Keratinocyte (primary cell): Measurements from ENCODE around the gene MLNR. TPM values are rescaled to one million over a fixed set of nuclear protein-coding genes. Genes with fewer than 3 reads are reported as not detected.

ENCODE experiments used
- DNase-seq: peaks from one replicate; pipeline ENCODE4 v3.0.0-alpha.2; 2011; ENCODE audit warnings: low read depth, missing footprints, low spot score
- FAIRE-seq: peaks from 2 replicates; lab custom pipeline; 2011; peaks lifted over from hg19 to GRCh38; lab: Jason Lieb, UNC
- H2AFZ ChIP-seq: 2 replicates; pipeline ENCODE4 v1.6.0; 2012; ENCODE audit warnings: low read length, control low read depth, inconsistent platforms; ENCODE audit not compliant: control insufficient read depth
- H3K27ac ChIP-seq: 2 replicates; pipeline ENCODE4 v1.5.1; 2011; ENCODE audit warnings: low read length; ENCODE audit not compliant: control insufficient read depth, insufficient read depth
- H3K27me3 ChIP-seq: 3 replicates; pipeline ENCODE4 v1.6.0; 2011; ENCODE audit warnings: low read length; ENCODE audit not compliant: control insufficient read depth, insufficient read depth; ENCODE audit errors: extremely low read depth
- H3K36me3 ChIP-seq, 2 experiments: 2 replicates in 1 of 2; 3 replicates in 1 of 2; pipeline ENCODE4 v1.5.1; 2011; ENCODE audit warnings: low read length in 2 of 2, mild to moderate bottlenecking in 1 of 2; ENCODE audit not compliant: control insufficient read depth in 2 of 2, insufficient read depth in 2 of 2; ENCODE audit errors: extremely low read depth in 1 of 2
- H3K4me1 ChIP-seq: 3 replicates; pipeline ENCODE4 v1.5.1; 2011; ENCODE audit warnings: low read length; ENCODE audit not compliant: control insufficient read depth, insufficient read depth; ENCODE audit errors: extremely low read depth
- H3K4me2 ChIP-seq: 3 replicates; pipeline ENCODE4 v1.6.0; 2011; ENCODE audit warnings: low read depth, low read length; ENCODE audit not compliant: control insufficient read depth, insufficient read depth; ENCODE audit errors: extremely low read depth
- H3K4me3 ChIP-seq, 3 experiments: fragments of 200-600 bp in 1 of 3; sonication (generic) in 1 of 3; 2 replicates in 2 of 3; 3 replicates in 1 of 3; pipeline ENCODE4 v1.5.1; 2011 to 2016; ENCODE audit warnings: low read length in 3 of 3, mild to moderate bottlenecking in 3 of 3, control low read depth in 2 of 3, inconsistent platforms in 1 of 3, low read depth in 1 of 3, mixed read lengths in 1 of 3, mixed run types in 1 of 3, moderate library complexity in 1 of 3; ENCODE audit not compliant: control insufficient read depth in 2 of 3, insufficient read depth in 2 of 3; ENCODE audit errors: extremely low read depth in 1 of 3
- H3K79me2 ChIP-seq: 2 replicates; pipeline ENCODE4 v1.6.0; 2012; ENCODE audit warnings: low read length; ENCODE audit not compliant: control insufficient read depth, insufficient read depth
- H3K9ac ChIP-seq: 3 replicates; pipeline ENCODE4 v1.6.0; 2011; ENCODE audit warnings: low read length; ENCODE audit not compliant: control insufficient read depth, insufficient read depth; ENCODE audit errors: extremely low read depth
- H3K9me1 ChIP-seq: 3 replicates; pipeline ENCODE4 v1.6.0; 2011; ENCODE audit warnings: low read length; ENCODE audit not compliant: control insufficient read depth, insufficient read depth; ENCODE audit errors: extremely low read depth
- H3K9me3 ChIP-seq: 2 replicates; pipeline ENCODE4 v1.5.1; 2012; ENCODE audit warnings: low read depth, low read length; ENCODE audit not compliant: control insufficient read depth
- H4K20me1 ChIP-seq: 3 replicates; pipeline ENCODE4 v1.6.0; 2011; ENCODE audit warnings: low read length; ENCODE audit not compliant: control insufficient read depth, insufficient read depth; ENCODE audit errors: extremely low read depth
- CTCF ChIP-seq, 3 experiments: IDR thresholded peaks in 1 of 3; conservative IDR thresholded peaks in 1 of 3; optimal IDR thresholded peaks in 1 of 3; 2 replicates in 2 of 3; 3 replicates in 1 of 3; pipeline versions ENCODE3 to v1.5.1; 2011; ENCODE audit warnings: low read length in 3 of 3, mild to moderate bottlenecking in 3 of 3, moderate library complexity in 2 of 3, control low read depth in 1 of 3, inconsistent platforms in 1 of 3; ENCODE audit not compliant: insufficient read depth in 2 of 3; ENCODE audit errors: extremely low read depth in 1 of 3
- EZH2 ChIP-seq: IDR thresholded peaks from one replicate; pipeline ENCODE4 v1.6.1; 2012; ENCODE audit warnings: inconsistent platforms, mild to moderate bottlenecking, low read length, moderate library complexity
- dilution Hi-C: fragments of 300-500 bp; cut with MboI; formaldehyde crosslinking; loops from one replicate; pipeline ENCODE4 v1.7.0; 2020; ENCODE audit warnings: low sequenced_read_pairs; ENCODE audit not compliant: extremely low pct_ligation_motif_present
- polyA plus RNA-seq, 5 experiments: library from polyadenylated mRNA; depleted of rRNA in 3 of 5; stranded (reverse) in 3 of 5; stranded (forward) in 1 of 5; unstranded in 1 of 5; fragments of >200 nt; gene quantifications; 1 replicate in 1 of 5; 2 replicates in 3 of 5; 3 replicates in 1 of 5; pipeline versions ENCODE4 v1.2.1 to v1.2.3, GENCODE V29; 2011 to 2012; ENCODE audit warnings: missing spikeins in 2 of 5, low read depth in 1 of 5, low replicate concordance in 1 of 5

Gene MLNR
- polyA plus RNA-seq, 1 donor (not counting 4 experiments of a cell fraction or from before 2014, with no cell fraction given) = not detected

- Histone ChIP-seq H3K9me1 (no peaks in the 10 kb centered on the region), H3K4me2 (no peak overlapping the region), H4K20me1 (no peaks in the 10 kb centered on the region), H3K36me3 (peaks cover 0 to 1% of the 10 kb centered on the region in 2 experiments), H3K27me3 (peaks cover 15% of the 10 kb centered on the region), H3K4me3 (no peak overlapping the region), H3K27ac (no peak overlapping the region), H3K9ac (no peak overlapping the region), H2AFZ (no peak overlapping the region), H3K4me1 (no peaks in the 10 kb centered on the region), H3K9me3 (no peaks in the 10 kb centered on the region), H3K79me2 (no peaks in the 10 kb centered on the region)
- dilution Hi-C loops = no loop called here
- TF ChIP-seq EZH2 = no peak
- no peak for TF ChIP-seq CTCF (optimal IDR thresholded peaks at IDR 0.05 in 1 of 3, IDR thresholded peaks at IDR 0.05 in 1 of 3, conservative IDR thresholded peaks at IDR 0.05 in 1 of 3; ENCODE audit: extremely low read depth in 1 of 3, insufficient read depth in 2 of 3, low read length in 3 of 3)
- FAIRE-seq = no peak
- no peak for DNase-seq
These were observed 6.6 kb upstream of the MLNR start for GRCh38 chr13:49213539-49213938.

GRCh38 chr13:49213997-49214916, 5.9 kb upstream of the MLNR start:
- no peaks in the 10 kb centered on the region for H4K20me1 ChIP-seq
- H3K9ac ChIP-seq = no peak overlapping the region
- TF ChIP-seq CTCF (optimal IDR thresholded peaks at IDR 0.05 in 1 of 3, IDR thresholded peaks at IDR 0.05 in 1 of 3, conservative IDR thresholded peaks at IDR 0.05 in 1 of 3; ENCODE audit: extremely low read depth in 1 of 3, insufficient read depth in 2 of 3, low read length in 3 of 3) (no peak), EZH2 (no peak)
- H3K4me1 ChIP-seq = no peaks in the 10 kb centered on the region
- peaks cover 0 to 1% of the 10 kb centered on the region in 2 experiments for H3K36me3 ChIP-seq
- H3K4me2 ChIP-seq = no peak overlapping the region
- no peaks in the 10 kb centered on the region for H3K9me1 ChIP-seq
- no peaks in the 10 kb centered on the region for H3K9me3 ChIP-seq
- no peak overlapping the region for H3K27ac ChIP-seq
- dilution Hi-C loops = no loop called here
- H3K4me3 ChIP-seq = no peak overlapping the region
- H2AFZ ChIP-seq = no peak overlapping the region
- H3K79me2 ChIP-seq = no peaks in the 10 kb centered on the region
- H3K27me3 ChIP-seq = peaks cover 23% of the 10 kb centered on the region
- DNase-seq = no peak
- no peak for FAIRE-seq
